Measurements from ENCODE around the gene RNF144A. TPM values are rescaled to one million over a fixed set of nuclear protein-coding genes. Genes with fewer than 3 reads are reported as not detected.
A peak's percentile ranks its signal among the peaks of the same experiment; 100 is the strongest.

The RNF144A gene
- total and polyA plus RNA-seq, 2 donors from 2014 or later: 4.2 to 12.3 TPM

DNA sequence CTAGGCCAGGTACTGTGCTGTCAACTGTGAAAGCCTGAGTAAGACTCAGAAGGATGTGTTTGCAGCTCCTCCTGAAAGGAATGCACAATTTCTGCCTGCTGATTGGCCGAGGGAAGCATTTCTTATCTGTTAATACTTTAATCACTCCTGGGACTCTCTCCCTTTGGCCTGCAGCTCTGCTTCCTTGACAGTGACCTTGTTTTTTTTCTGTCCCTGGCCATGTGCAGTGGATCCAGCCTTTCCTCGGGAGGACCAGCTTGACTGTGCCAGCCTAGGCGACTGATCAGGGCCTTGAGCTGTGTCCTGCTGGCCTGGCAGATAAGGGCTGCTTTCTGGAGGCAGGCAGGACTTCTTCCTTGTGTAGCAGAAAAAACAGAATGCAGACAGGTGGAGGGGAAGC lies 10.0 kb downstream of the RNF144A start:
- DNase-seq: peak in 1 of 5 donors; percentile 37
- Histone ChIP-seq H3K27me3 (ENCODE audit: control insufficient read depth, insufficient read depth, low read length) (no peaks in the 10 kb centered on the region), H3K4me1 (ENCODE audit: control insufficient read depth in 2 of 3, insufficient read depth in 2 of 3, low read depth in 1 of 3, low read length in 3 of 3) (peaks cover 8 to 16% (median 10%) of the 10 kb centered on the region in 3 donors), H3K9ac (ENCODE audit: low read length in 3 of 3) (no peak overlapping the region), H3K27ac (ENCODE audit: low read depth in 2 of 2, low read length in 2 of 2) (peak overlapping the region in 1 of 2 donors; percentile 14), H3K4me3 (ENCODE audit: low read length in 3 of 3) (no peak overlapping the region), H3K9me3 (ENCODE audit: control insufficient read depth in 2 of 3, insufficient read depth in 1 of 3, low read length in 3 of 3) (no peaks in the 10 kb centered on the region), H3K36me3 (ENCODE audit: control insufficient read depth in 2 of 3, insufficient read depth in 3 of 3, low read length in 3 of 3) (no peaks in the 10 kb centered on the region)
- TF ChIP-seq, protein P1, sequence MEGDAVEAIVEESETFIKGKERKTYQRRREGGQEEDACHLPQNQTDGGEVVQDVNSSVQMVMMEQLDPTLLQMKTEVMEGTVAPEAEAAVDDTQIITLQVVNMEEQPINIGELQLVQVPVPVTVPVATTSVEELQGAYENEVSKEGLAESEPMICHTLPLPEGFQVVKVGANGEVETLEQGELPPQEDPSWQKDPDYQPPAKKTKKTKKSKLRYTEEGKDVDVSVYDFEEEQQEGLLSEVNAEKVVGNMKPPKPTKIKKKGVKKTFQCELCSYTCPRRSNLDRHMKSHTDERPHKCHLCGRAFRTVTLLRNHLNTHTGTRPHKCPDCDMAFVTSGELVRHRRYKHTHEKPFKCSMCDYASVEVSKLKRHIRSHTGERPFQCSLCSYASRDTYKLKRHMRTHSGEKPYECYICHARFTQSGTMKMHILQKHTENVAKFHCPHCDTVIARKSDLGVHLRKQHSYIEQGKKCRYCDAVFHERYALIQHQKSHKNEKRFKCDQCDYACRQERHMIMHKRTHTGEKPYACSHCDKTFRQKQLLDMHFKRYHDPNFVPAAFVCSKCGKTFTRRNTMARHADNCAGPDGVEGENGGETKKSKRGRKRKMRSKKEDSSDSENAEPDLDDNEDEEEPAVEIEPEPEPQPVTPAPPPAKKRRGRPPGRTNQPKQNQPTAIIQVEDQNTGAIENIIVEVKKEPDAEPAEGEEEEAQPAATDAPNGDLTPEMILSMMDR (IDR thresholded peaks at IDR 0.05; ENCODE audit: borderline replicate concordance, extremely low read depth, insufficient read depth): no peak
- no peak for FAIRE-seq
- intact Hi-C loops (cut with DNase I): no loop called here

- Histone ChIP-seq H3K4me3 (ENCODE audit: low read length in 3 of 3) (no peak overlapping the region), H3K9me3 (ENCODE audit: control insufficient read depth in 2 of 3, insufficient read depth in 1 of 3, low read length in 3 of 3) (no peaks in the 10 kb centered on the region), H3K27ac (ENCODE audit: low read depth in 2 of 2, low read length in 2 of 2) (no peak overlapping the region), H3K36me3 (ENCODE audit: control insufficient read depth in 2 of 3, insufficient read depth in 3 of 3, low read length in 3 of 3) (no peaks in the 10 kb centered on the region), H3K9ac (ENCODE audit: low read length in 3 of 3) (no peak overlapping the region), H3K27me3 (ENCODE audit: control insufficient read depth, insufficient read depth, low read length) (no peaks in the 10 kb centered on the region), H3K4me1 (ENCODE audit: control insufficient read depth in 2 of 3, insufficient read depth in 2 of 3, low read depth in 1 of 3, low read length in 3 of 3) (peaks cover 6 to 16% (median 10%) of the 10 kb centered on the region in 3 donors)
- FAIRE-seq (no peak), DNase-seq (no peak)
- intact Hi-C loops (cut with DNase I): no loop called here
- TF ChIP-seq, protein P1 (IDR thresholded peaks at IDR 0.05; ENCODE audit: borderline replicate concordance, extremely low read depth, insufficient read depth): no peak
These were observed 10.5 kb downstream of the RNF144A start for GRCh38 chr2:6927753-6928152.

DNA sequence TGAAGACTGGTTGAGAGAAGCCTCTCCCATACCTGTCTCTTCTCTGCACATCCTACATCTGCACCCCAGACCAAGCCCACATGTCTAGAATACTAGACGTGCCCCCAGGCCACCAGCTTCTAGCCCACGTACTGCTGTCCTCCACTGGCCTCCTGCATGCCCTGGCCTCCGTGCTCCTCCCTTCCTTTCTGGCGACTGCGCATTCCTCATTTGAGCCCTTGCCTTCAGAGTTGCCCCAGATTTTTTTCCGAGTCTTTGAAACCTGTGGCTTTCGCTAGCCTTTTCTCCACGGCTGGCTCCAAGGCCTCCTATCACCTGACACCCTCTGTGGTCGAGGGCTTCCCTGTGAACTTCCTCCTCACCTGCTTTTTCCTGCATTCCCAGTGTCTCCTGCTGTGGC lies 11.2 kb downstream of the RNF144A start:
- TF ChIP-seq, protein P1 (IDR thresholded peaks at IDR 0.05; ENCODE audit: borderline replicate concordance, extremely low read depth, insufficient read depth): no peak
- Histone ChIP-seq H3K36me3 (ENCODE audit: control insufficient read depth in 2 of 3, insufficient read depth in 3 of 3, low read length in 3 of 3) (no peaks in the 10 kb centered on the region), H3K4me3 (ENCODE audit: low read length in 3 of 3) (no peak overlapping the region), H3K4me1 (ENCODE audit: control insufficient read depth in 2 of 3, insufficient read depth in 2 of 3, low read depth in 1 of 3, low read length in 3 of 3) (peaks cover 6 to 16% (median 10%) of the 10 kb centered on the region in 3 donors), H3K27me3 (ENCODE audit: control insufficient read depth, insufficient read depth, low read length) (no peaks in the 10 kb centered on the region), H3K27ac (ENCODE audit: low read depth in 2 of 2, low read length in 2 of 2) (no peak overlapping the region), H3K9ac (ENCODE audit: low read length in 3 of 3) (no peak overlapping the region), H3K9me3 (ENCODE audit: control insufficient read depth in 2 of 3, insufficient read depth in 1 of 3, low read length in 3 of 3) (no peaks in the 10 kb centered on the region)
- intact Hi-C loops (cut with DNase I): no loop called here
- FAIRE-seq (no peak), DNase-seq (no peak)

Measured in kidney (tissue), 14 donors.